ENCODE measurements around the gene SCLT1.

The SCLT1 gene

GRCh38 chr4:128871948-128872347, 221.4 kb downstream of the SCLT1 start:
- peak; percentile 77 for DNase-seq (ENCODE audit: low read depth)
- H3K4me3 ChIP-seq (replicated peaks; ENCODE audit: low read depth, low read length): no peak overlapping the region
- TF ChIP-seq CTCF (IDR thresholded peaks at IDR 0.05; ENCODE audit: low read length, missing control alignments): no peak

GRCh38 chr4:128869776-128870509, 223.4 kb downstream of the SCLT1 start:
- no peak overlapping the region for H3K4me3 ChIP-seq (replicated peaks; ENCODE audit: low read depth, low read length)
- no peak for TF ChIP-seq CTCF (IDR thresholded peaks at IDR 0.05; ENCODE audit: low read length, missing control alignments)
- DNase-seq (ENCODE audit: low read depth): no peak

- DNase-seq (ENCODE audit: low read depth): peak; percentile 57
- H3K4me3 ChIP-seq (replicated peaks; ENCODE audit: low read depth, low read length): no peak overlapping the region
- TF ChIP-seq CTCF (IDR thresholded peaks at IDR 0.05; ENCODE audit: low read length, missing control alignments): no peak
These were observed 224.6 kb downstream of the SCLT1 start for GRCh38 chr4:128868758-128869157.

GRCh38 chr4:128866691-128867090, 226.6 kb downstream of the SCLT1 start:
- DNase-seq (ENCODE audit: low read depth): no peak
- H3K4me3 ChIP-seq (replicated peaks; ENCODE audit: low read depth, low read length): no peak overlapping the region
- TF ChIP-seq CTCF (IDR thresholded peaks at IDR 0.05; ENCODE audit: low read length, missing control alignments): no peak

GRCh38 chr4:128866269-128866668, 227.1 kb downstream of the SCLT1 start:
- no peak for TF ChIP-seq CTCF (IDR thresholded peaks at IDR 0.05; ENCODE audit: low read length, missing control alignments)
- no peak overlapping the region for H3K4me3 ChIP-seq (replicated peaks; ENCODE audit: low read depth, low read length)
- DNase-seq (ENCODE audit: low read depth): no peak

GRCh38 chr4:128865132-128865531, 228.2 kb downstream of the SCLT1 start:
- no peak overlapping the region for H3K4me3 ChIP-seq (replicated peaks; ENCODE audit: low read depth, low read length)
- DNase-seq (ENCODE audit: low read depth): no peak
- no peak for TF ChIP-seq CTCF (IDR thresholded peaks at IDR 0.05; ENCODE audit: low read length, missing control alignments)
